HL-60 (cell line): ENCODE measurements around the gene DENND1A.

Experiments used
- REST ChIP-seq: IDR thresholded peaks from 2 replicates; pipeline ENCODE4 v1.6.1; 2012; ENCODE audit warnings: low read depth; ENCODE audit not compliant: insufficient replicate concordance
- TF ChIP-seq, protein P1 (sequence below): IDR thresholded peaks from one replicate; pipeline ENCODE4 v1.5.1; 2011; ENCODE audit warnings: low read length, control low read depth, inconsistent platforms; ENCODE audit not compliant: insufficient read depth

- TF ChIP-seq, protein P1, sequence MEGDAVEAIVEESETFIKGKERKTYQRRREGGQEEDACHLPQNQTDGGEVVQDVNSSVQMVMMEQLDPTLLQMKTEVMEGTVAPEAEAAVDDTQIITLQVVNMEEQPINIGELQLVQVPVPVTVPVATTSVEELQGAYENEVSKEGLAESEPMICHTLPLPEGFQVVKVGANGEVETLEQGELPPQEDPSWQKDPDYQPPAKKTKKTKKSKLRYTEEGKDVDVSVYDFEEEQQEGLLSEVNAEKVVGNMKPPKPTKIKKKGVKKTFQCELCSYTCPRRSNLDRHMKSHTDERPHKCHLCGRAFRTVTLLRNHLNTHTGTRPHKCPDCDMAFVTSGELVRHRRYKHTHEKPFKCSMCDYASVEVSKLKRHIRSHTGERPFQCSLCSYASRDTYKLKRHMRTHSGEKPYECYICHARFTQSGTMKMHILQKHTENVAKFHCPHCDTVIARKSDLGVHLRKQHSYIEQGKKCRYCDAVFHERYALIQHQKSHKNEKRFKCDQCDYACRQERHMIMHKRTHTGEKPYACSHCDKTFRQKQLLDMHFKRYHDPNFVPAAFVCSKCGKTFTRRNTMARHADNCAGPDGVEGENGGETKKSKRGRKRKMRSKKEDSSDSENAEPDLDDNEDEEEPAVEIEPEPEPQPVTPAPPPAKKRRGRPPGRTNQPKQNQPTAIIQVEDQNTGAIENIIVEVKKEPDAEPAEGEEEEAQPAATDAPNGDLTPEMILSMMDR, result no peak
- TF ChIP-seq REST, result no peak
These were observed 572.8 kb downstream of the DENND1A start for GRCh38 chr9:123356851-123357742.
